HG03060 (cell line): ENCODE data around the gene NVL.
"Not testable (repeated sequence)": the region's sequence is repeated elsewhere in the genome, so short reads cannot be mapped to it uniquely, and the experiment has no call there.

ENCODE experiments used
- ATAC-seq: cut with Tn5 transposase; IDR thresholded peaks from one replicate; pipeline ENCODE4 v1.9.1; 2021; ENCODE audit warnings: low read depth, moderate number of reproducible peaks; ENCODE audit not compliant: unreplicated experiment

NVL gene

DNA sequence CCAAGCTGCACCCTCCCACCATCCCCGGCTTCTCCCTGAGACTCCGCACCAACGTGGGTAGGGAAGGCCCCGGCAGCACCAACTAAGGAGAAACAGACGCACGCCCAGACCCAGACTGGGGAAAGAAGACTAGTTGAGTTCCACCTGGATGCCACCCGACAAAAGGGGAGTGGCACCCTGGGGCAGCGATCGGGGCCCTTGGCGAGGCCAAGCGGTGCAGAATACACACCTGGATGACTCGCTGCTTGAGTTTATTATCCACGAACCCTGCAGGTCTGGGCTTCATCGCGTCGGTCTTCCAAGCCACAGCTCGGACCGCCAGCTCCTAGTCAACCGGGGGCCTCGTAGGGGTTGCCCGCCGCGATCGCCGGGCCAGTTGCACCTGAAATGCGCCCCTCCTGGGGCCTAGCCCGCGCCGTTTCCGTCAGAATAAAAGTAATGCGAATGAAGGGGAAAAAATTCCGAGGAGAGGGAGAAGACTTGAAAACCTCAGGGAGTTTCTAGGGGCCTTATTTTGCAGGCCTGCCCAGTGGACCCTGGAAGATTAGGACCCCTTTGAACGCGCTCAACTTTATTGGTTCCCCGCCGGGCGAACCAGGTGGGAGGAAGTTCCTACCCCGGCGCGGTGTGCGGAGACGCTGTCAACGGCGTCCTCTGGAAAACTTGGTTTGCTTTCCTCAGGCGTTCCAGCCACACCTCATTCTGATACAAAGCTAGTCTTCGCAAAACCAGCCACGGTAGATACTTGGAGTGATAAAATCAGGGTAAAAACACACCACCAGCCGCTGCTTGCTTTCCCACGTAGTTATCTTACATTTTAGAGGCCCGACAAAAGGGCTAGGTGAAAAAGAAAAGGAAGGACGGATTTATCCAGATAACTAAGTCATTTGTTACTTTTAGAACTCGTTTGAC is at the start of gene NVL:
TSS of gene NVL (minus strand) at position 331 of the 912 bp plus-strand sequence. CDS start at position 286, 45 bp downstream.
- peak; percentile 39 for ATAC-seq

- no peak for ATAC-seq
These were observed 49.1 kb upstream of the NVL start for GRCh38 chr1:224378855-224379631.

GRCh38 chr1:224377676-224378006 is 47.7 kb upstream of the NVL start:
- peak; percentile 62 for ATAC-seq

- ATAC-seq: no peak
These were observed 45.1 kb upstream of the NVL start for GRCh38 chr1:224375059-224375458.

DNA sequence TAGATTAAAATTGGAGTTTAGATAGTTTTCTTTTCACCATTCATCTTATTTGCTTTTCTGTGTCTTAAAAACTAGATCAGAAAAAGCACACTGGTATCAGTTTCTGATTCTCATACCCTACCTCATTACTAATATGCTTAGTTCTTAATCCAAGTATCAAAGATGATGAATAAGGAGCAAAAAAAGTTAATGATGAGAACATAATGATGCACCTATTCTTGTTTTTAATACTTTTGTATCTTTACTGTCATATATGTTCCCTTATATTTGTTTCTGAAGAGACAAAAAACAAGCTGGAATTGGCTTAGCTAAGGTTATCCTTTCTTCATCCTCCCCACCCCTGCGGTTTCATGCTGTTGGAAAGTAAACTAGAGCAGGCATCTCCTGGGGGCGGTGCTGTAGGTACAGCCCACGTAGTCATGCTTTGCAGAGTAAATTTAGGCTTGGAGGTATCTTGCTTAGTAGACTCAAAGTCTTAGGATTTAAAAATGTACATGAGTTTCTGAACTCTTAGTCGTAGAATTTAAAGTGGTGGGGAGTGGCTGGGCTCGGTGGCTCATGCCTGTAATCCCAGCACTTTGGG is 43.1 kb upstream of the NVL start:
- no peak for ATAC-seq

DNA sequence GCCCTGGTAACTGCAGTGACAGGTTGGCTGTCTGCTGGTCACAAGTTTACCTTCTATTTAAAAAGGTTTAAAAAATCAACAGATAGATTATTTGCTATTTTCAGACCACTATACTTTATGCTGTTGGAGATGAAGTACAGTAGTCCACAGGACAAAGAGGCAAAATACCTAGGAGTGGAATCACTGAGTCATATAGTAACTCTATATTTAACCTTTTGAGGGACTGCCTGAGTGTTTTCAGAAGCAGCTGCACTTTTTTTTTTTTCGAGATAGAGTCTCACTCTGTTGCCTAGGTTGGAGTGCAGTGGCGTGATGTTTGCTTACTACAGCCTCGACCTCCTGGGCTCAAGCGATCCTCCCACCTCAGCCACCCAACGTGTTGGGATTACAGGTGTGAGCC is 38.4 kb upstream of the NVL start:
- ATAC-seq: peak; percentile 83

GRCh38 chr1:224359207-224359606 is 29.2 kb upstream of the NVL start:
- ATAC-seq: no peak

GRCh38 chr1:224358237-224358636 is 28.3 kb upstream of the NVL start:
- no peak for ATAC-seq

DNA sequence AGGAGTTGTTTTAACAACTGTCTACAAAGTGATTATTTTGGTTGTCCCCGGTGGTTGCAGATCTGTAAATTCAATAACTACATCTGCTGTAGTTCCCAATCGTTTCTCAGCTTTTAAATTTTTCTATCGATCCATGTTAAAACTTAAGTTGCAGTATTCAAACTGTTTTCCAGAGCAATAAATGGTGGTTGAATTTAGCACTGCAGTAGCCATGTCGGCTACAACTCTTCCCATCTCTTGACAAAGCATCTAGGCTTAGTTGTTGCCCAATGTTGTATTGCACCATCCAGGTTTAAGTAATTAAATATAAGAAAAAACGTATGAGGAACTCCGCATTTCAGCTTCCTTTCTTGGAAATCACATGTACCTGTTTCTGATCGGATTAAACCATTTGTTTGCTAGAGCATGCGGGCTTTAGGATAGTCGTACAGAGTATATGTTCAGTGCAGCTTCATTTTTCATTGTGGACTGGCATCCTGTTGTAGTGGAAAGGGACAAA is 27.7 kb upstream of the NVL start:
- no peak for ATAC-seq

- peak; percentile 97 for ATAC-seq
These were observed 27.0 kb upstream of the NVL start, which contains the start of gene CNIH4 for GRCh38 chr1:224356685-224357625. CNIH4 (plus strand) TSS chr1:224356879; CDS start chr1:224356925, 46 bp downstream.

DNA sequence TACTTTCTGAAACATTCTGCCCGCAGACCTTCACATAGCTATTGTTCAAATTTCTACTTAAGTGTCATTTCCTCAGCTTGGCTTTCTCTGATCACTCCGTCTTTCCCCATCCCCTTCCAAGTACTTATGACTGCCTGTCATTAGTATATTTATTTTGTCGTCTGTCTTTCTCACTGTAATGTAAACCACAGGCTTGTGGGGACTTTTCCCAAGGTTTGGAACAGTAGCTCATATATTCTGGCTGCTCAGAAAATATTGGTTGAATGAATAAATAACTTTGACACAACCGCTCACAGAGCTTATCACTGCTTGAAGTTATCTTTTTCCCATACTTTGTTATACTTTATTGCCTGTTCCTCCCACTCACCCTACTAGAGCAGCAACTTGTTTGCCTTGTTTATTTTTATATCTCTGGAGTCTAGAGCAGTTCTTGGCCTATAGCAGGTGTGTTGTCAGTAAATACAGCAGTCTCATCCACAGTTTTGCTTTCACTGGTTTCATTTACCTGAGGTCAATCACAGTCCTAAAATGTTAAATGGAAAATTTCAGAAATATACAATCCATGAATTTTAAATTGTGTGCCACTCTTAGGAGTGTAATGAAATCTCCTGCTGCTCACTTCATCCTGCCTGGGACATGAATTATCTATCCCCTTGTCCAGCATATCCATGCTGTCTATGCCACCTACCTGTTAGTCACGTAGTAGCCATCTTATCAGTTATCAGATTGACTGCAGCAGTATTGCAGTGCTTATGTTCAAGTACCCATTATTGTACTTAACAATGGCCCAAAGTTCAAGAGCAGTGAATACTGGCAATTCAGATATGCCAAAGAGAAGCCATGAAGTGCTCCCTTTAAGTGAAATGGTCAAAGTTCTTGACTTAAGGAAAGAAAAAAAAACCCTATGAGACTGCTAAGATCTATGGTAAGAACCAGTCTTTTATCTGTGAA is 24.3 kb upstream of the NVL start:
- ATAC-seq: no peak

DNA sequence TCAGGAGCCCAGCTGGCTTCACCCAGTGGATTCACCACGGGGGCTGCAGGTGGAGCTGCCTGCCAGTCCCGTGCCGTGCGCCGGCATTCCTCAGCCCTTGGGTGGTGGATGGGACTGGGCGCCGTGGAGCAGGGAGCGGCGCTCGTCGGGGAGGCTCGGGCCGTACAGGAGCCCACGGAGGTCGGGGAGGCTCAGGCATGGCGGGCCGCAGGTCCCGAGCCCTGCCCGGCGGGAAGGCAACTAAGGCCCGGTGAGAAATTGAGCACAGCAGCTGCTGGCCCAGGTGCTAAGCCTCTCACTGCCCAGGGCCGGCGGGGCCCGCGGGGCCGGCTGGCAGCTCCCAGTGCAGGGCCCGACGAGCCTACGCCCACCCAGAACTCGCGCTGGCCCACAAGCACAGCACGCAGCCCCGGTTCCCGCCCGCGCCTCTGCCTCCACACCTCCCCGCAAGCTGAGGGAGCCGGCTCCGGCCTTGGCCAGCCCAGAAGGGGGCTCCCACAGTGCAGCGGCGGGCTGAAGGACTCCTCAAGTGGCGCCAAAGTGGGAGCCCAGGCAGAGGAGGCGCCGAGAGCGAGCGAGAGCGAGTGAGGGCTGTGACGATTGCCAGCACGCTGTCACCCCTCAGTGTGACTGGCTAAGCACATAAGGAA is 22.6 kb upstream of the NVL start:
- ATAC-seq: not testable (repeated sequence)

GRCh38 chr1:224349716-224350115 is 19.7 kb upstream of the NVL start:
- ATAC-seq: not testable (repeated sequence)

DNA sequence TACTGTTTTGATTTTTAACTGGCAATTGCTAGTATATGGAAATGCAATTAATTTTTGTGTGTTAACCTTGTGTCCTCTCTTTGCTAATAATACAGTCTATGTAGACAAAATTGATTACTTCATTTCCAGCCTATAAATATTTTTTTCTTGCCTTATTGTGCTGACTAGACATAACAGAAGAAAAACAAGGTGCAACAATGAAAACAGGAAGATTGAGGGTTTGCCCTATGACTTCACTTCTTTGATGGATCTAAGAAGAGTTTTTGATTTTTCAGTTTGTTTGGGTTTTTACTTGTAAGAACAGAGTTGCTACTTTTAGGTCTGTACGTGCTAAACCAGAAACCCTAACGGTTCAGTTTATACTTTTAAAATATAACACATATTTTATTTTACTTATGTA is 18.2 kb upstream of the NVL start:
- no peak for ATAC-seq

DNA sequence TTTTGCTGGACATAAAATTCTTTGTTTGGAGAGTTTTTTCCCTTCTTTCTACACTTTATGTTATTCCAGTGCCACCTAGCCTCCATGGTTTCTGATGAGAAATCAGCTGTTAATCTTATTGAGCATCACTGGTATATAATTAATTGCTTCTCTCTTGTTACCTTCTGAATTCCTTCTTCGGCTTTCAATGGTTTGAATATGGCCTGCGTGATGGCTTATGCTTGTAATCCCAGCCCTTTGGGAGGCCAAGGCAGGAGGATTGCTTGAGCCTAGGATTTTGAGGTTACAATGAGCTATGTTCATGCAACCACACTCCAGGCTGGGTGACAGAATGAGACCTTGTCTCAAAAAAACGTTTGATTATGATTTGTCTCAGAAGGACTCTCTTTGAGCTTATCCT is 13.7 kb upstream of the NVL start:
- no peak for ATAC-seq

DNA sequence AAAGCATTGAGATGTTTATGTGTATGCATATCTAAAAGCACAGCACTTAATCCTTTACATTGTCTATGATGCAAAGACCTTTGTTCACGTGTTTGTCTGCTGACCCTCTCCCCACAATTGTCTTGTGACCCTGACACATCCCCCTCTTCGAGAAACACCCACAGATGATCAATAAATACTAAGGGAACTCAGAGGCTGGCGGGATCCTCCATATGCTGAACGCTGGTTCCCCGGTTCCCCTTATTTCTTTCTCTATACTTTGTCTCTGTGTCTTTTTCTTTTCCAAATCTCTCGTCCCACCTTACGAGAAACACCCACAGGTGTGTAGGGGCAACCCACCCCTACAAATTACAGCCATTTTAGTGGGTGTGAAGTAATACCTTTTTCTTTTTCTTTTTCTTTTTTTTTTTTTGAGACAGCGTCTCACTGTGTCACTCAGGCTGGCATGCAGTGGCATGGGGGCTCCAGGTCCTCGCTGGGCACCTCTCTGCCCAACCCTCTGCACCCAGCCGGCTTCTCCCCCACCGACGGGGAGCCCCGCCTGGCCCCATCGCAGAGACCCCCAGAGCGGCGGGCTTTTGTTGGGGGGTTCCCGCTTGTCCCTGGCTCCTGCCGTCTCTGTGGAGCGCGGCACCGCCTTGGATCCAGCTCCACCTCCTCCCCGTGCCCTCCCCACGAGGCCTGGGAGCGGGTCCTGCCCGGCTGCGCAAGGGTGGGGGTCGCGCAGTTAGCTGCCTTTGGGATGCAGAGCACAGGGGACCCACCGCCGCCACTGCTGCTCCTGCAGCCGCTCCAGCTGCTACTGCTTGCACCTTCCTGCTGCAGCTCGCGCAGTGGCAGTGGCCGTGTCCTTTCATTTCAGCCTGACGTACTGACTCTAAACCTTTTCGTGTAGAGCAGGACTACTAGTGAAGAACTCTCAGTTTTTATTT is 10.7 kb upstream of the NVL start:
- not testable (repeated sequence) for ATAC-seq

DNA sequence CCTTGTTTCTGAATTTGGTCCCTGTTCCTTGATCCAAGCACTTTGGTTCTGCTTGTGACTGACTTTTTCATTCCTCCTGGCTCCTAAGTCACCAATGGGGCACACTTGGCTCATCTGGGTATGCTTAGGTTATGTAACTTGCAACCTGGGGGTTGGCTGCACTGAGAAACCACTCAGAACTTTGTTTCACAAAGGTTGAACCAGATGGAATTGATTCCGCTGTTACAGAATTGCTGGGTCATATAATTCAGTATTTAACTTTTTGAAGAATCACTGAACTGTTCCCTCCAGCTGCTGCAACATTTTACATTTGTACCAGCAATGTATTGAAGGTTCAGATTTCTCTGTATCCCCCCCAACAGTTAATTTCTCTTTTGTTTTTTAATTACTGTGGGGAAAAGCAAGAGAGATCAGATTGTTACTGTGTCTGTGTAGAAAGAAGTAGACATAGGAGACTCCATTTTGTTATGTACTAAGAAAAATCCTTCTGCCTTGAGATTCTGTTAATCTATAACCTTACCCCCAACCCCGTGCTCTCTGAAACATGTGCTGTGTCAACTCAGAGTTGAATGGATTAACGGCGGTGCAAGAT is 9.6 kb upstream of the NVL start:
- no peak for ATAC-seq
